GM19468 (cell line): Measurements from ENCODE around the gene ZNF511.

ENCODE experiments used
- ATAC-seq: cut with Tn5 transposase; IDR thresholded peaks from one replicate; pipeline ENCODE4 v1.9.1; 2021; ENCODE audit warnings: mild to moderate bottlenecking, moderate library complexity, moderate number of reproducible peaks; ENCODE audit not compliant: unreplicated experiment; ENCODE audit errors: extremely low read depth

Gene ZNF511

DNA sequence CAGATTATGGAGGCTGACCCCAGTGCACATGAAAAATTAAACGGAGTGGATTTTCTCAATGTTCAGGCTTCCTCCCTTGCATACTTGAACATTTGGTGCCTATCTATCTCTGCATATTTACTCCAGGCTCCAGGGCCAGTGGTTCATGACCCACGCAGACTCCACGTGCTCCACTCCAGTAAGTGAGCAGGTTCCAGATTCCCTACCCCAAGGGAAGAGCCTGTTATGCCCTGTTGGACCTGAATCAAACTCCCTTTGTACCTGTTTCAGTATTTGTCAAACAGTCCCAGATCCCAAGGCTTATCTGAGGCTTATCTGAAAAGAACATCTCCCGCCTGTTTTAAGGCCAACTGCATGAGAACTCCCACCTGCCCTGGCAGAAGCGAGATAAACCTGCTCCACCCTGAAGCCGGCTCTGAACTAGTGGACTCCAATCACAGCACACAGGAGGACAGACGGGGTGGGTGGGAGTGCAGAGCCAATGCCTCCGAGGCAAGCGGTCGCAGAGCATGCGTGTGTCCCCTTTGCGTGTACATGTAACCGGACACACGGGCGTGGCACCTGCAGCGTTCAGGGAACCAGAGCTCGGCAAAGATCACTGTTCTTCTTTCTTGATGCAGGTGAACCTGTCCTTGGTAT is 51.4 kb downstream of the ZNF511 start:
- ATAC-seq = no peak

DNA sequence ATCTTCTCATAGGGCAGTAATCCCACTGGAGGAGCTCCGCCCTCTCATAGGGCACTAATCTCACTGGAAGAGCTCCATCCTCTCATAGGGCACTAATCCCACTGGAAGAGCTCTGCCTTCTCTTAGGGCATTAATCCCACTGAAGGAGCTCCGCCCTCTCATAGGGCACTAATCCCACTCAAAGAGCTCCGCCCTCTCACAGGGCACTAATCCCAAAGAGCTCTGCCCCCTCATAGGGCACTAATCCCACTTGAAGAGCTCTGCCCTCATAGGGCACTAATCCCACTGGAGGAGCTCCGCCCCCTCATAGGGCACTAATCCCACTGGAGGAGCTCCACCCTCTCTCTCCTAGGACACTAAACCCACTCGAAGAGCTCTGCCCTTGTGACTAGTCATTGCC is 52.5 kb downstream of the ZNF511 start:
- no peak for ATAC-seq

DNA sequence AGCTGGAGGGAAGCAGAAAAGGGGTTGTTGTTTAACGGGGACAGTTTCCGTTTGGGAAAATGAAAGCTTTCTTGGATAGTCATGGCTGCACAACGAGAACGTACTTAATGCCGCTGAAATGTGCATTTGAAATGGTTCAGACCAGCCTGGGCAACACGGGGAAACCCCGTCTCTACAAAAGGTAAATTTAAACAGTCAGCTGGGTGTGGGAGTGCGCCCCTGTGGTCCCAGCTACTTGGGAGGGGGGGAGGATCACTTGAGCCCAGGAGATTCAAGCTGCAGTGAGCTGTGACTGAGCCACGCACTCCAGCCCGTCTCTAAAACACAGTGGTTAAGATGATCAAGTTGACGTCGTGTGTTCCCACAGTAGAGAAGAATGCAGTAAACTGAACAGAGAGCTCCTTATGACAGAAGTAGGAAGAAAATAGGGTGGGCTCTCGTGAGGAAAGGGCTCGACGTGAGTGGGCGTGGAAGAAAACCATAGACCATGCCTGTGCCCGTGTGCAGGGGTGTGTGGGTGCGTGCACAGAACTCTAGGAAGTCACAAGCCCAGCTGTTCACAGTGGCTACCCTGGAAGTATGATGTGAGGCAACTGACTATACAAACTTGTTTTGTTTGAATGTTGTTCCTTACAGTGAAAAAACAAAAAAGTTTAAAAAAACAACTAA is 53.2 kb downstream of the ZNF511 start:
- ATAC-seq = no peak
